ENCODE data around the gene MYOF.
"Not testable (repeated sequence)": the region's sequence is repeated elsewhere in the genome, so short reads cannot be mapped to it uniquely, and the experiment has no call there.

The MYOF gene

GRCh38 chr10:93284246-93284645 is 197.9 kb downstream of the MYOF start:
- not testable (repeated sequence) for DNase-seq

GRCh38 chr10:93281367-93281720 is 200.8 kb downstream of the MYOF start:
- DNase-seq, result no peak

GRCh38 chr10:93280699-93281366 is 201.3 kb downstream of the MYOF start:
- DNase-seq, result no peak

- DNase-seq, result no peak
Observed at GRCh38 chr10:93280121-93280698, 201.9 kb downstream of the MYOF start.

GRCh38 chr10:93277360-93277759 is 204.8 kb downstream of the MYOF start:
- no peak for DNase-seq

GRCh38 chr10:93274419-93274818 is 207.7 kb downstream of the MYOF start:
- no peak for DNase-seq

GRCh38 chr10:93272884-93273675 is 209.1 kb downstream of the MYOF start:
- no peak for DNase-seq

GRCh38 chr10:93271347-93271746 is 210.8 kb downstream of the MYOF start:
- no peak for DNase-seq

GRCh38 chr10:93269281-93269680 is 212.9 kb downstream of the MYOF start:
- no peak for DNase-seq

- DNase-seq, result no peak
Observed at GRCh38 chr10:93268021-93268420, 214.1 kb downstream of the MYOF start.

- DNase-seq, result no peak
Observed at GRCh38 chr10:93267521-93267920, 214.6 kb downstream of the MYOF start.

- no peak for DNase-seq
Observed at GRCh38 chr10:93266858-93267257, 215.3 kb downstream of the MYOF start.

GRCh38 chr10:93261961-93262610 is 220.0 kb downstream of the MYOF start:
- no peak for DNase-seq

- DNase-seq, result no peak
Observed at GRCh38 chr10:93261089-93261488, 221.0 kb downstream of the MYOF start.

- DNase-seq, result no peak
Observed at GRCh38 chr10:93259126-93259525, 223.0 kb downstream of the MYOF start.

Data from activated CD4-positive, alpha-beta T cell treated with anti-CD3 and anti-CD28 coated beads, Interleukin-2, amount 50 U/mL, for 1 hour (primary cell).